Measurements from ENCODE around the gene MRPS22.

The MRPS22 gene

DNA sequence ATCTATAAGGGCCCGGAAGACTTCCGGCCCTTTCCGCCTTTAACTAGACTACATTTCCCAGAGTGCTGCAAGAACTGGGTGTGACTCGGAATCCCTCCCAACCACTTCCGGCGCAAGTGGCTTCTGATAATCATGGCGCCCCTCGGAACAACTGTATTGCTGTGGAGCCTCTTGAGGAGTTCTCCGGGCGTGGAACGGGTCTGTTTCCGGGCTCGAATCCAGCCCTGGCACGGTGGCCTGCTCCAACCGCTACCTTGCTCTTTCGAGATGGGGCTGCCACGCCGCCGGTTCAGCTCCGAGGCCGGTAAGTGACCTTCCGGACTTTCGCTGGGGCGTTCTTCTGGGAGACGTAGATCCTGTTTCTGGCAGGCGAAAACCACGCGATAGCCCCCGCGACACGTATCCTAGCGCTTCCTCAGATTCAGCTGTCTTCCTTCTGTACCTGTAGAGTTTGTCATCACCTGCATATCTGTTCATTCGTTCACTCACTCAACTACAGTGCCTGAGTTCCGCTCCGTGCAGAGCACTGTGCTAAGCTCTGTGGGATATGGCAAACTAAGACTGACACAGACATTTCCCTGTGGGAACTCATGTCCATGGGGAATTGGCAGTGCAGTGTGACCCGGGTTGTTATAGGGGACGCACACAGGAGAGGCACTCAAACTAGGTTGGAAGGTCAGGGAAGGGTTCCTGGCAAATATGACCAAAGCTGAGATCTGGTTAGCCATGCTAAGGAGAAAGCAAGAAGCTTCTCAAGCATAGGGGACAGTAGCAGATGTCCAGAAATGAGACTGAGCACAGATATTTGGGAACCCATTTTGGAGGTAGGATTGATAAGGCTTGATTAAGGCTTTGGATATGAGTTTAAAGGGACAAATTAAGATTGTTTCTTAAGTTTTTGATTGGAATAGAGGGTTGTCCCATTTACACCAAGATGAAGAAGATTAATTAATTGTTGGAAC lies at the start of gene MRPS22:
Gene MRPS22, plus strand, starts transcription at position 126 of the 962 bp plus-strand sequence. Its CDS starts 7 bp downstream, at position 133.
- DNase-seq = peak; percentile 63

DNA sequence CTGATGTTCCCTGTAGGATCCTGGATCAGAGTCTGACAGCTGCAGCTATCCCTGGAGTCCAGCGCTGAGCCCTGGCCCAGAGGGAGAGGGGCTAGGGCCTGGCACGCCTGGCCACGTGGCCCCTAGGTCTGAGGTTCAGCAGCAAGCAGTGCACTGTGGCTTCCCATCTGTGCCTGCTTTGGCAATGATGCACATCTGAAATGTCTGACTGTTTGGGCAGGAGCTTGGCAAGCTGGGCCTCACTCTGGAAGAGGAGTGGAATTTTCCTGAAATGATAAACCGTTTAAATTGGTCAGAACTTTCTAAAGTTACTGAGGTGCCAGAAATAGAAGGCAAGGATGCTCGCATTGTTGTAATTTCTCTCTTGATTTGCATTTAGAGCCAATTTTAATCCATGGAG lies 48.8 kb upstream of the MRPS22 start:
- no peak for DNase-seq

DNA sequence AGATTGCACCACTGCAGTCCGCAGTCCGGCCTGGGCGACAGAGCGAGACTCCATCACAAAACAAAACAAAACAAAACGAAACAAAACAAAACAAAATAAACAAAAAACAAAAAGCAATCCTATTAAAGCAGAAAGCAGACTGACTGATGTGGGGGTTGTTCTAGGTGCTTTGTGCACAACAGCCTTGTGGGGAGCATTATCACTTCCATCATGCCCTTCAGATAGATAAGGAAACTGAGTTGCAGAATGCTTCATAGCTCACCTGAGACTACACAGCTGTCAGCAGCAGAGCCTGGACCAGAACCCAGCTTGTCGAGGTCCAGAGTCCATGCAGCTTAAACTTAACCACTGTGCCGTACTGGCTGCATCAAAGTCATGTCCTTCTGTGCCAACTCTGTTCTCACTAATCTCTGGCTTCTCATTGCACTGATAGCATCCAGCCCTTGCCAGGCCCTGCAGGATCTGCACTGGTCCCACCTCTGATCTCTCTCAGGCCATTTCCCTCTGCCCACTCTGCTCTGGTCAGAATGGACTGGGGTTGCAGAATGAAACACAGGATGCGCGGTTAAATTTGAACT lies 47.6 kb upstream of the MRPS22 start:
- DNase-seq = no peak

DNA sequence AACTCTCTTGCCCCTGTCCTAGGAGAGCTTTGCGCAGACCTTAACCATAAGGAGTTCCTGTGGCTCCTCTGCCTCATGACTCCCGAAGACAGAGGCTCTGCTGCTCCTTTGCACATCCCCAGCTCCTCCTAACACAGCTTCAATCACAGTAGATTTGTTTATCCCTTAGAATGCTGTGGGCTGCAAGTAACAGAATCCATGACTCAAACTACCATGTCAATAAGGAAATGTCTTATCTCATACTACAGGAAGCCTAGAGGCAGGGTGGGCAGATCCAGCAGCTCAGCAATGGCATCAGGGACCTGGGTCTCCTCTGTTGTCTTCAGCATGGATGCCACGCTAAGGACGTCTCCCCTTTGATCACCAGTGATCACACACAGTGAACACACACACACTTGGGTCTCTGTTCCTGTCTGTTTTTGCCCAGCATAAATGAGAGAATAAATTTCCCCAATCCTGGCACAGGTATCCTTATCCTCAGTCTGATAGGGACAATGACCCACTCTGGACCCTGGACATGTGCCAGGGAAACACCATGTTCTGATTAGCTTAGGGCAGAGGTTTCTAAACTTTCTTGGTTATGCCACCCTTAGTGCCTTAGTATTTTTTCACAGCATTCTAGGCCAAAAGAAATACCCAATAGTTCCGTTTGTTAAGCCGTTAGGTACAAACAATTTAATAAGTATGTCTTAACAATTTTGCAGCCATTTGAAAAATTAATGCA lies 46.1 kb upstream of the MRPS22 start:
- no peak for DNase-seq

DNA sequence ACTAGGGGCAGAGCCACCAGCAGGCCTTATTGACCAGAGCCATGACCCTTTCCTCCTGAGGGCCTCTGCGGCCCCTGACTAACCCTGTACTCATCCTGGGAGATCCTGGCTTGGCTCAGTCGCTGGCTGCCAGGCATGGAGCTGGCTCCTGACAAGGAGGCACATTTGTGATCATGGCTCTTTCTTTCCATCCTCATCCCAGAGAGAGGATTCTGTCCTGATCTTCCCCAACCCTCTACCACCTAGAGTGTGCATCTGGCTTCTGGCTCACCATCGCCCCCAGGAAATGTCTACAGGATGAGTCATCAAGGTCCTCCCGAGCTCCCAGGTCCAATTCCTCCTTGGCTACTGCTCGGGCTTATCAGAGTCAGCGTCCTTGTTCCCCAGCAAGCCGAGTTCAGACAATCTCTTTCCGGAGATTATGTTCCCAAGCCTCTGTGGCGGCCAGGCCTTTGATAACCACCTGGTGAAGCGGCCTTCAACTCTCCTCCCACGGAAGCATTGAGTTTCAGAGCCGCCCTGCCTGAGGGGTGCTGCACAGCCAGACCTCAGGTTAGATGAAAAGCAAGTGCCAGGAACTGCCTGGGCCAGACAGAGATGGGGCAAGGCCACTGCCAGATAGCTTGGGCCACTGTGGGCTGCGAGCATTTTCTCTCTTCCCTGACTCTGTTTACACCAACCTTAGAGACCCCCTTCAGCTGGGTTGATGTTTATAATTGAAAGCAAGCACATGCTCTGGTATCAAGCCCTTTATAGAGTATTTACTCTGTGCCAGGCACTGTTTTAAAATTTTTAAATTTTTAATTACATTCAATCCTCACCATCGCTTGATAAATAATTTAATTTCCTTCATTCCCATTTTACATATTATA lies 44.3 kb upstream of the MRPS22 start:
- DNase-seq = no peak

DNA sequence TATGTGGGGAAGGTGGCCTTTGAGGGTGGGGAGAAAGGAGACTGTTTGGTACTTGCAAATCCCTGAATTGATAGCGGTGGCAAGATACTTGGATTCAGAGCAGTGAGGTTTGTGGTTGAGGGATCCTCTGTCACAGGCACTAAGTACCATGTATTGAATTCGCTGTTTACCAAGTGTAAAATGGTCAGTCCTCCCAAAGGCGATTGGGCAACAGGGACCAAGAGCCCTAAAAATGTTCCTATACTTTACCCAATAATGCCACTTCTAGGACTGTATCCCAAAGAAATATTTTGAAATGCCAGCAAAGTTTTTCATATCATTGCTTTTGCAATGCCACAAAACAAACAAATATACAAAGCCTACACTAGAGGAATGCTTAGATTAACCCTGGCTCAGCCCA lies 43.4 kb upstream of the MRPS22 start:
- DNase-seq = no peak

DNA sequence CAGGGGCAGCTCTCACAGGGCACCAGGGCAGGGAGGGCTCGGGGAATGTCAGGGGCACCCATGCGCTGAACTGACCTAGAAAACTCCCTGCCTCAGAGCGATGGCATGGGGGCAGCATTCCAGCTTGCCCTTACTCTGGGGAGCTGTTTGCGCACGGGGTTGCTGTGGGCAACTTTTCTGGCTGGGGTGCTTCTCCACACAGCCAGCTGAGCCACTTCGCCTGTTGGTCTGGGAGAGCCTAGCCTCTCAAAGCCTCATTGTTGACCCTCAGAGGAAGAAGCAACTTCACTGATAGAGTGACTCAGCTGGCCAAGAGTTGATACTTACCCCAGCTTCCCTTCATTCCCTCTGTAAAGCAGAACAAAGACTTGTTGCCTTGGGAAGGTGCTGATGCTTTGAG lies 42.6 kb upstream of the MRPS22 start:
- DNase-seq = no peak

DNA sequence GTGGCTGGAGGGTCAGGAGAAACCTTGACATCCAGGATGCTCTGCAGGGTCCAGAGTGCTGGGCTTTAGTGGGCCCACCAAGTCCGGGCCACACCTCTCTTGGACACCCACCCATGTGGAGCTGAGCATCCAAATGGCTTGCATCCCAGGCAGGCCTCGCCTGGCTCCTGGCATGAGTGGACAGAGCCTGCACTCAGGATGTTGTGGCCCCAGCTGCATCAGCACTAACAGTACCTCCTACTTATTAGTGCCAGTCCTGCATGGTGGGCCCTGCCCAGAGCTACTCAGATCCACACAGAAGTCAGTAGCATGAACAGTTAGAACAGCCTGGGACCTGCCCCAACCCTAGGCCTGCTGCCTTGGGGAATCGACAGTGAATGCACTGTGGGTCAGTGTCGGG lies 42.2 kb upstream of the MRPS22 start:
- DNase-seq = no peak

DNA sequence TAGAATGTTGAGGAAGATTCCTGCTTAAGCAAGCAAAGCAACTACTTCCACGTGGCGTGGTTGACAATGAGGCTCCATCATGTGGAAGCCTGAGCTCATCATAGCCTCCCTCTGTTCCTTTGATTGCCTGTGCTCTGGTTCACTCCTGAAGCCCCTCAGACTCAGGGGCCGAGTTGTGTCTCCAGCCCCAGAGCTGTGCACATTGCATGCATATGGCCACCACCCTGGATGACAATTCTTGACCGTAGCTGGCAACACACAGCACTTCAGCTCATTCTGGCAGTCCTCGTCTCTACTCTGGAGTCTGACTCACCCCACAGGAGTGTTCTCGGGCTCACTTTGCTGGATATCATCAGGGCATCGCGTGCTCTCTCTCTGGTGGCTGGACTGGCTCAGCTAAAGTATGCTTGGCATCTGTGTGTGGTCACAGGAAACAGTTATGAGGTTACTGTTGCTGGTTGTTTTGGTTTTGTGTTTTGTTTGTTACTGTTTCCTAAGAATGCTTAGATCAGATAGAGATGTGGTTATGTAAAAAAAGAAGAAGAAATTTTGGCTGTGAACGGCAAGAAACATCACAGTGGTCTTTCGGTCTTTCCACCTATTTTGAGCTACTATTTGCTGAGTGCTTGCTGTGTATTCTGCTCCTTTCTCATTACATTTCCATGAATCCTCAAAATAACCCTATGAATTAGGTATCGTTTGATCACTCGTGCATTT lies 41.6 kb upstream of the MRPS22 start:
- no peak for DNase-seq

DNA sequence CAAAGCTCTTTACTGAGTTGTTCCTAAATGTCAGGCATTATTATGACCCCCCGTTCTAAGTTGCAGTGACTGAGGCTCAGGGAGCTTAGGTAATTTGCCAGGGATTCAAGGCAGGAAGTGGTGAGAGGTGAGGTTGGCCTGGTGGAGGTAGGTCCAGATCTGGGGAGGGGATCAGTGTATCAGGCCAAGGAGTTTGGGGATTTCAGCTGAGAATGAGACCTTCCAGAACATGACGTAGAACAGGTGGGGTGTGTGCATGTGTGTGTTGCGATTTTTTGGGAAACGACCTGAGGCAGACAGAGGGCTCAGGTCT lies 41.1 kb upstream of the MRPS22 start:
- no peak for DNase-seq

DNA sequence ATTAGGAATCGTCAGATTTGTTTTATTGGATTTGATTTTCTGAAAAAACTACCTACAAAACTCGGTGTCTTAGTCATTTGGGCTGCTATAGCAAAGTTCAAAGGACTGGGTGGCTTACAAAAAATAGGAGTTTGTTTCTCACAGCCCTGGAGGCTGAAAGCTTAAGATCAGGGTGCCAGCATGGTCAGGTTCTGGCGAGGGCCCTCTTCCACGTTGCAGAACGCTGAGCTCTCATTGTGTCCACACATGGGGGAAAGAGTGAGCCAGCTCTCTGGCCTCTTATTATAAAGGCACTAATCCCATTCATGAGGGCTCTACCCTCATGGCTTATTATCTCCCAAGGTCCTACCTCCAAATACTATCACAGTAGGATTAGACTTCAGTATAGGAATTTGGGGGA lies 40.6 kb upstream of the MRPS22 start:
- DNase-seq = no peak

DNA sequence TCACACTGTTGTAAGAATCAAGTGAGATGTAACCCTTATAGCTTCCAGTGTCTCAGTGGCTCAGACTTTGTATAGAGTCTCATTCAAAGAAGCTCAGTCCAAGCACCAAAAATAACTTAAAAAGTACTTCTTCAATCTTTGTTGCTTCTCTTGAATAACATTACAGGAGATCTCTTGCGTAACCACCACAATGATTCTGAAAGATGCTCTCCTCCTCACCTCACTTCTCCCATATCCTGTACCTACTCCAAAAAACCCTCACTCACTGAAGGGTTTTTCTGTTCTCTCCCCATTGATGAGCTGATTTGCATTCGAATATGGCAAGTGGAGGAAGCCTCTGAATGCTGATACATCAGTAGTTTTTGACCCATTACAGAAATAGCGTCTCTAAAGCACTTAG lies 39.4 kb upstream of the MRPS22 start:
- no peak for DNase-seq

DNA sequence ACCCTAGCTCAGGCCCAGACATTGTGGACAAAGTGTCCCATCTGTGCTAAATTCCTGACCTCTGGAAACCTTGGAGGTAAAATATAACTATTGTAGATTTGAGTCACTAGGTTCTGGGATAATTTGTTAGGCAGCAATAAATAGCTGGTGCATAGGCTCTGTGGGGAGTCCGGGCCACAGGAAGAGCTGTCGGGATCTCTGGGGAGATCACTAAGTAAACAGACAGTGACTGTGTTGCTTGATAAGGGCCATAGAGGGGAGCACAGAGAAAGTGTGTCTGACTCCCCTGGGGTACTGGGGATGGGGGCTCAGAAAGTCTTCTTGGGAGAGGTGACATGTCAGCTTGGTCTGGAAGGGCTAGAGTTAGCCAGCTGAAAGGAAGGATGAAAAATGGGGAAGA lies 37.7 kb upstream of the MRPS22 start:
- no peak for DNase-seq

DNA sequence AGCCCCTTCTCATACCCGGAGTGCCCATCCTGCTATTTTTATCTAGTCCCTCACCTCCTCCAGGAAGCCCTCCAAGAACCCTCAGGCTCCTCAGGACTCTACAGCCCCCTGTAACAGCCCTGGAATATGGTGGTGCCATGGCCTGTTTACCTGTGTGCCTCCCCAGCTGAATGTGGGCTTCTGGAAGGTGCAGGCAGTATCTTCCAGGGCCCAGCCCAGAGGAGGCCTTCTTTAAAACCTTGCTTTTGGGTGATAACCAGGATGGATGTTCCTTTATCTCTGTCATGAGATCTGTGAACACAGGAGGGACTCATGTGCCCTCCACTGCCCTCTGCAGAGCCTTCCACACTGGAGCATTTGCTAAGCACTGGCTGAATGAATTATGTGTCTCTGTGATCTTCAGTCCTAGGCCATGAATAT lies 36.7 kb upstream of the MRPS22 start:
- no peak for DNase-seq

DNA sequence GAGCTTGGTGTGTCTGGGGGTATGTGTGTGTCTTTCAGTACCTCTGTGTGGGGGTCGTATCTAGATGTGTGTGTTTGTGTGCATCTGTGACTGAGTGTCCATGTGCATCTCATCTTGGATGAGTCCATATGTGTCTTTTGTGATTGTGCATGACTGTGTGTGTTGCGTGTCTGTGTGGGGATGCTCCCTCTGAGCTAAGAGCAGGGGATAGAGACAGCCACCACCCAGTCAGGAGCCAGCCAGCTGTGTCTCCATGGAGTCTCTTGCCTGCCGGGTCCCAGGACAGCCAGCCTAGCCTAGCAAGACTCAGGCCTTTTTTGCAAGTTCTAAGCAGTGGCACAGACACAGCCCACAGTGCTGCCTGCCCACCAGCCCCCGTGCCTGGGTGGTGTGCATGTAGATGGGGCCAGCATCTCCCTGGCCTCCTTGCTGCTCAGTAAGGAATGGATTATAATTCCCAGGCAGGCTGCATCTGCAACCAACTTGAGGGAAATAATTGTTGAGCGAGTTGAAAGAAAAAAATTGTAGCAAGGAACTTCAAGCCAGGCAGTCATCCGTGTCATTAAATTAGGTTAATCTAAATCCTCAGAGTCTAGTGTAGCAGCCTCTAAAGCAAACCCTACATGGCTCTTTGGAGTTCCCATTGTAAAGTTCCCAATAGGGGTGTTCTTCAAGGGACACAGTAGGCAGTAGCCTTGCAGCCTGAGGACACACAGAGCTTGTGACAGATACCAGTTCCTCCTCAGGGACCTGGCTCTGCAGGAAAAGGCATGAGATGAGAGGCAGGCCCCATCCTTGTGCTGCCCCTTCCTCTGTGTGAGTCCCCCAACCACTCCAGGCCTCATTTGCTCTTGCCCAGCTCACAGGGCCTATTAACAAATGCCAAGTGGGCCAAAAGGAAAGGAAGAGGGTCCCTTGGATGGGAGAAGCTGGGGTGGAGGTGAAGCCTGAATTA lies 35.9 kb upstream of the MRPS22 start:
- DNase-seq = no peak

DNA sequence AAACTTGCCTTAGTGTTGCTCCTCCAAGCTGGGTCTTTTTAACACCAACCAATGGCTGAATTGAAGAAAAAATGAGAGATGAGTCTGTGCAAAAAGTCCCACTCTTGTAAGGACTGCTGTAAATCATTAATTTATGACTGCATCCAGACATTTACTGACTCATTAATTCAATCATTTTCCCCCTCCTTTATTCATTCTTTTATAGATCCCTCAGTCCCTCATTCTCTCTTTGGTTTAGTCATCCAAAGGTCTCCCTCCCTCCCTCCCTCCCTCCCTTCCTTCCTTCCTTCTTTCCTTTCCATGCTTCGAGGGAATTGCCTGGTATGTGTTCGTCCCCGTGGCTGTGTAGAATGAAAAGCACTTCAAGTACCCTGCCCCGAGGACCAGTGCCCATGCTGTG lies 35.3 kb upstream of the MRPS22 start:
- no peak for DNase-seq

DNA sequence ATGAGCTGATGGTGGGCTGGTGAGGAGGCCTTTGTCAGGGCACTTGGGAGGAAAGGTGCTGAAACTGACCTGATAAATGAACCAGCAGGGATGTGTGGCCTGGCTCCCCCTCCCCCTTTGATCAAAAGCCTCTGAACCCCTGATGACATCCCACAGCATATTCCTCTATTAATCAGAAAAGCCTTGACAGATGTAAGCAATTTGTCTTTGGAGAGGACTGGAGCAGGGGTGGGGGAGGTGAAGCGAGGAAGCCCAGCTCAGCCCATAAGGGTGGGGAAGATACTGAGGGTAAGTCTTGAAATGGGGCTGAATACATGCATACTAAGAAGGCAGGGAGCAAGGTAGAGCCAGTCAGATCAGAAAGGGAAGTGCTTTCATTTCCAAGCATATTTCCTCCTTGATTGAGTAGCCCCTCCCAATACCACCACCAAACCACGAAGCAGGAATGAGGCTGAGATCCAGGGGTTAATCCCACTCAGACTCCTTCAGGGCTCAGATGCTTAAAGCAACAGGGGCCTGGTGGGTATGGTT lies 34.7 kb upstream of the MRPS22 start:
- no peak for DNase-seq

DNA sequence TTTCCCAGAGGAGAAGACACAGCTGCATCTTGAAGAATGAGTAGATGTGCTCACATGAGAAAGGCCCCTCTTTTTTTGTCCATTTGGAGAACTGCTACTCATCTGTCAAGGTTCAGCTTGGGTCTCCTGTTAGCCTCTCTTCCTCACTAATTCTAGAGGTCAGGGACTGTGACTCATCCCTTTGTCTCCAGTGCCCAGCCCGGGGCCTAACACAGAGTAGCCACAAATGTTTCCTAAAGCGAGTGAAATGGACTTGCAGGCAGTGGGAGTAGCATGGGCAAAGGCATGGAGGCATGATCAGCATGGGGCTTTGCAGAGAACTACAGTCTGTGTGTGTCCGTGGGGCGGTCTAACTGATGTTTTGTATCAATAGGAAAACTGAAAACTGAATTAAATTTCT lies 33.9 kb upstream of the MRPS22 start:
- no peak for DNase-seq

DNA sequence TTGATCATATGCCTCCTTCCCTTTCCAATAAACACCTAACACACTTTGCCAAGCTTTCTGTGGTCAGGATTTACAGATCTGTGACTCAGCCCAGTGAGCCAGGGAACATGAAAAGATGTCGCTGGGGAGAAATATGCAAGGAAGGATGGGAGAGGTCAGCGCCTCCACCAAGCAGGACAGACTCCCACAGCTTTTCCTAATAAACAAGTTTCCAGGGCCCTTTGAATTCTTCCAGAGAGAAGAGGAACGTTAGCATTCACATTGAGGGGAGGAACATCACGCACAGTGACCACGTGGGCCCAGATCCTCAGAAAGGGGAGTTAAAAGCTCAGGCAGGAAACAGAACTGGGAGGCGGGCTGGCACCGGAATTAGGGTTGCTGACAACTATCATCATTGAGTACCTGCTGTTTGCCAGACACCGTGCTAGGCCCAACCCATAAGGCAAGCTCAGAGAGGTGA lies 33.3 kb upstream of the MRPS22 start:
- DNase-seq = no peak

DNA sequence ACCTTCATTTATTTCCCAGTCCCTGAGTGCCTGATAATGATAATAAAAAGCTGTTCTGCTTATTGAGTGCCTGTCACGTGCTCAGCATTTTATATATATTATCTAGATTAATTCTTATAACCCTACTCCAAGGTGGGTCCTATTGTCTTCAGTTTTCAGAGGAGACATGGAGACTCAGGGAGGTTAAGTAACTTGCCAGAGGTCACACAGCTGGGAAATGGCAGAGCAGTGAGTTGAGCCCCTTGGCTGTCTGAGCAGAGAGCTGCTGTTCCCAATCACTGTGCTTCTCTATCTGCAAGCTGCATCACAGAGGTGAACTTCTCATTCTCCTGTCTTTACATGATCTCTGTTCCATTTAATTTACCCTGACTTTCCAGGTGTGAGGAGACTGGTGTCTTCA lies 32.3 kb upstream of the MRPS22 start:
- DNase-seq = no peak

DNA sequence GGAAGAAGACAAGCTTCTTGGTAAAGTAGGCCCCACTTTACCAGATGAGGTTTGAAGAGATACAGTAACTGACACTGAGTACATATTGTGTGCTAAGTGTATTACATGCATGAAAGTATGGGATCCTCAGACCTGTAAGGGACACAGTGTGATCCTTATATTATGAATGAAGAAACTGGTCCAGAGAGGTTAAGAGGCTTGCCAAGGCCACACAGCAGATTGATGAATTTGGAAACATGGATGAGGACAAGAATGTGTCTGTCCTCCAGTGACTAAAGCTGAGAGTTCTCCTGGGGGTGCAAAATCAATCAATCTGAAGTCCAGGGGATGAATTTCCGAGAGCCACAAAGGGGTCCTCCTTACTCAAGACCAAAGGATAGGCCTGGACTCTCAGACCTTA lies 31.4 kb upstream of the MRPS22 start:
- no peak for DNase-seq
